OCI-M2 (cell line): ENCODE measurements around the gene GNAZ.

ENCODE experiments used
- DNase-seq: peaks from one replicate; lab custom pipeline; 2025; ENCODE audit not compliant: unreplicated experiment; lab: John Stamatoyannopoulos, UW

Gene GNAZ

DNA sequence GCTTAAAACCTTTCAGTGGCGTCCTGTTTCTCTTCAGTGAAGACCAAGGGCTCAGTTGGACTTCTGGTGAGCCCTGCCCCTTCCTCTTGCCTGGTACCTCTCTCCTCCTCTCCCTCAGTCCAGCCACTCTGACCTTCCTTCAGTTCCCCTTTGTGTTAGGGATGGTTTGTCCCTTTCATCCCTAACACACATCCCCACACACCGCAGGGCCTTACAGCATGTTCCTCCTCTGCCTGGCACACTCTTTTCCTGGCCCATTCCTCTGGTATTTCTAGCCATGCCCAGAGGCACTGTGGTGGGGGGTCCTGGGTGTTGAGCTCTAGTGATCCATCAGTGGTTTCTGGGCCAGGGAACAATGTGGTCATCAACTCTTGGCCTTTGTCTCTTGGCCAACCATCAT lies 21.4 kb downstream of the GNAZ start:
- DNase-seq = no peak

DNA sequence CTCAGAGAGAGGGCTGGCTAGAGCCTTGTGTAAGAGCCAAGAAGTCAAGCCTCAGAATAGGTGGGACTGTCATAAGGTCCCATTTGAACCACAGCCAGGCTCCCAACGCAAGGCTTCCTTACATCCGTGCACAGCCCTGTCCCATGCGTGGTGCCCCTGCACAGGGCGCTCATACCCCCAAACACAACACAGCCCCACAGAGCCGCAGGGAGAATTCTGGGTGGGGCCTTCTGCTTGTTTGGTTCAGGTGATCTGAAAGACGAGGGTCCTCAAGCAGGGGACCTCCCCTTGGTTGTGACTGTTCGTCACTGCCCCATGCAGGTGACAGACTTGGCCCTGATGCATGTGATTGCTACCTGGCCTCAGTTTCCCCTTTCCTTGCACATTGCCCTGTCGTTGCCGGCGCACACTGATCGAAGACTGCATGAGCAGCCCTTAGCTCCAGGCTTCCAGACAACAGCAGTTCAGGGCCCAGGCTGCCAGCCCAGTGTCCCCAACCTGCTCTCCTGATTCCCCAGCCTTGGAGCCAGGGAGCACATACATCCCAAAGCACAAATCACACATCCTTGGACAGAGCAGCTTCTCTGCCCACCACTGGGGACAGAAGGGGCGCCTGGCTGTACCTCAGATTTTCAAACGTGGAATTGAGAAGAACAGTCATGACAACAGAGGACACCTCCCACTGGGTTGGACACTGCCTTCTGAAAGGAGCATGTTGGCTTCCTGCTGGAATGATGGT lies 22.1 kb downstream of the GNAZ start:
- DNase-seq = no peak

DNA sequence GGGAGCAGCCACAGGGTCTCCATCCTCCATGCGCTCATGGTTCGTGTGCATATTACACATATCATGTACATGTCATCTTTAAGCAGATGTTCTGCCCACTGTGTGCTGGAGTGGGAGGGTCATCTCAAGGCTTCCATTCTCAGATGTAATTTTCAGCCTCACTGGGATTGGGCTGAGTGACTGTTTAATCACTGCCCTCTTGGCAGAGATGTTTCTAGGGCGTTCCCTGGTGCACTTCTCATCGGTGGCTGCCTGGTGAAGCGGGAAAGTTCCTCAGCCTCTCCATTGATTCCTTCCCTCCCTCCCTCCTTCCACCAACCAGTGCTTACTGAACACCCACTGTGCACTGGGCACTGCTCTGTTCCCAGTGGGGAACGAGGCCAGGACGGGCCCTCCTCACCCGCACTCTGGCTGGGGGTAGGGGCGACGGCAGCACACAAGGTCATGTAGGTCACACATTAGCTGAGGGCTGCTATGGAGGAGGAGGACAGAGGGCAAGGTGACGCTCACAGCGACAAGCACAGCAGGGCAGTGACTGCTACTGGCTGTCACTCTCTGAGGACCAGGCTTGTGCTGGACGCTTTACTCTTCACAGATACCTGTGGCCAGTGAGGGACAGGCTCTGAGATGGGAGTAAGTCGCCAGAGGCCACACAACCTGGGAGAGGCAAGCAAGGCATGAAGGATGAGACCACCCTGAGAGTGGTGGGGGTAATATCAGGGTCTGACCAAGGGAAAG lies 22.9 kb downstream of the GNAZ start:
- no peak for DNase-seq

DNA sequence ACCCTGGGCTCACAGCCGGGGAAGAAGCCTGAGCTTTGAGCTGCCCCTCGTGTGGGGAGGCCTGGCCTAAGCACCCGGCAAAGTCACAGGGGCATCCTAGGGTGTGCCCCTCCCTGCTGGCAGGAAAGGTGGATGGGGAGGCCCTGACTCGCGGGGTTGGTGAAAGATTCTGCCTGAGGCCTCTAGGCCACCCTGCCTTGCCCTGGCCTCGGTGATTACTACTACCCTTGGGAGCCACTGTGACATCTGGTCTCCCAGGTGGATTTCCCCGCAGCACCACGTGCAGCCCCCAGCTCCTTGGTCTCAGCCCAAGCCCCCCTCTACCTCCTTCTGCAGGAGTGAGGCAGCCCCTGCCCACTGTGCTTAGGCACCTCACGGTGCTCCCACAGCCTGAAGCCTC lies 23.9 kb downstream of the GNAZ start:
- no peak for DNase-seq

DNA sequence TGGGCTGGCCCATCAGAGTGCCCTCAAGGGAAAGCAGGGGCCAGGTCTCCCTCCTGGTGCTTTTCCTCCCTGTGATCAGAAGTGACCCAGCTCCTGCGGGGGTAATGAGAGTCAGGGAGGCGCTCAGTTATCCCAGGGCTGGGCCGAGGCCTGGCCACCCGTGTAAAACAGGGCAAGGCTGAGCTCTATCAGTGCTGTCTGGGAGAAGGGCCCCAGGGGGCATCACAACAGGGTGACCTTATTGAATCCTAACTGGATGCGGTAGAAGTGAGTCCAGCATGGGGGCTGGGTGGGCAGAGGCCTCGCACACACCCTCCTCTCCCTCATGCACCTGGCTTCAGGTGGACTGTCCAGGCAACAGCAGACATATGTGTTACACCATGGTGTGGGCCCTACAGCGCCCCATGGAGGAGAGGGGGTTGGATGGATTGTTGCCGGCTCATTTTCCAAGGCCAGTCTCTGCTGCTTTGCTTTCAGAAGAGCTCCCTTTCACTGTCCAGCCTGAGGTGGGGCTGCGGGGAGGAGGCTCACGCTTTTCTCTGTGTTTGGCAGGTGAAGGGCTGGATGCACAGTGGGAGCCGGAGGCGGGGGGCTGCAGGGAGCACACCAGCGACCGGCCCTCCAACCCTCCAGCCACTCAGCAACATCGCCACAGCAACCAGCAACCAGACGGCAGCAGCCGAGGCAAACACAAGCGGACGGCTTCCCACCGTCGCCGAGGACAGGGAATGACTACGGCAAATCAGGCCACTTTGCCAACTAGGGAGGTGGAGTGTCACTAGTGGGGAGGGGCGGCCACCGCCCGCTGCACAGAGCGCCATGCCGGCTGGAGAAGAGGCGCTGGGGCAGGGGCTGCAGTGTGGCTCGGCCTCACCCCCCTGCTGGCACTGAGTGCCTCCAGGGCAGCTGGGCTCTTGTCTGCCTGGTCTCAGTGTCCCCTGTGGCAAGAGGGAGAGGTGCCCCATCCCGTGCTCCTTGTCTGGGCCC lies 24.7 kb downstream of the GNAZ start:
- DNase-seq = no peak

DNA sequence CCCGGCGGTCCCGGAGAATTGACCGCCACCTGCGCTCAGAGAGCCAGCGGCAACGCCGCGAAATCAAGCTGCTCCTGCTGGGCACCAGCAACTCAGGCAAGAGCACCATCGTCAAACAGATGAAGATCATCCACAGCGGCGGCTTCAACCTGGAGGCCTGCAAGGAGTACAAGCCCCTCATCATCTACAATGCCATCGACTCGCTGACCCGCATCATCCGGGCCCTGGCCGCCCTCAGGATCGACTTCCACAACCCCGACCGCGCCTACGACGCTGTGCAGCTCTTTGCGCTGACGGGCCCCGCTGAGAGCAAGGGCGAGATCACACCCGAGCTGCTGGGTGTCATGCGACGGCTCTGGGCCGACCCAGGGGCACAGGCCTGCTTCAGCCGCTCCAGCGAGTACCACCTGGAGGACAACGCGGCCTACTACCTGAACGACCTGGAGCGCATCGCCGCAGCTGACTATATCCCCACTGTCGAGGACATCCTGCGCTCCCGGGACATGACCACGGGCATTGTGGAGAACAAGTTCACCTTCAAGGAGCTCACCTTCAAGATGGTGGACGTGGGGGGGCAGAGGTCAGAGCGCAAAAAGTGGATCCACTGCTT lies 25.5 kb downstream of the GNAZ start:
- DNase-seq = no peak

DNA sequence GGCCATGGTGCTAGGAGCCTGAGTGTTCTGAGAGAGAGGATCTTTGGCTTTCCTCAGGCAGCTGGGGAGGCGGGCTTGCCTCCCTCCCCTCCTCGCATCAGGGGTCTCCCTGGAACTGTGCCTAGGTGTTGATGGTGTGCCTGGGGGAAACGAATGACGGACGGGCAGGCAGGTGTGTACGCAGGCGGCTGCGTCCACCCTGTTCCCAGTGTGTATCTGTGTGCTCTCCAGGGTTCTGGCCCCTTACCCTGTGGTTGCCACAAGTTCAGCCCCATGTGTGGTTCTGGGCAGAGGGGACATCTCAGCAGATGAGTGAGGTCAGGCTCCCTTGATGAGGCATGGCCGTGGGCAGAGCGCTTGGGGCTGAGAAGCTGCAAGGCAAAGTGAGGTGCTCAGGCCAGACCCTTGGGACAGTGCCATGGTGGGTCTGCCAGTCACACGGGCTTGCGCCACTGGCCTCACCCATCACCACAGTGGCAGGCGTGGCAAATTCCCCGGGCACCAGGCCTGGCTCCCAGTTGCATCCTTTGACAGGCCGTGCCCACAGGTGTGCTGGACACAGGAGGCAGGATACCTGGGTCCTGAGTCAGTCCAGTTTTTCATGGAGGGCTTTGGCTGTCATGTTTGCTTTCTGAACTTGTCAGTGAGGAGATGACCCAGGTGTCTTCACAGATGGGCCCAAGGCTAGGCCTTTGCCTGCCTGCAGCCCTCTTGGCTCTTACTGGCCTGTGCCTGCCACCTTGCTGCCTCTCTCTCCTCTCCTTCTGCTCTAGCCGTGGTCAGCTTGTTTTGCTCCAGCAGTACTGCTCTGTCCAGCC lies 27.3 kb downstream of the GNAZ start:
- no peak for DNase-seq

DNA sequence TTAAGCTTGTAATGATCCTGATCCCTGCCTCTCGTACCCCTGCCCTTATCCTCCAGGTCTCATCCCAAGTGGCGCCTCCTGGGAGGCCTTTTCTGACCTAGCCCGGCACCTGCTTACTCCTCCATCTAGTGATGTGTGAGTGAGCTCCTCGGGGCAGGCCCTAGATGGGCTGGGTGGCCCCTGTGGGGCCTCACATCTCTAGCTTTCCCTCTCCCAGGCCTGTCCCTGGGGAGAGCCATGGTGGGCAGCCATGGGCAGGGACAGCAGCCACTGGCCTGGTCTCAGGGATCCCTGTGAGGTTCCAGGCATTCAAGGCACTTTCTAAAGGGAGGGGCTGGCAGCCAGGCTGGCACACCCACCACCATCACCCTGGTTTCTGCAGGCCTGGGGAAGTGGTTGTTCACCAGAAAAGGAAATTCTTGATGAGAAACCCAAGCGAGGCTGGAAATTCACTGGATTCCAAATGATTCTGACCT lies 27.9 kb downstream of the GNAZ start:
- DNase-seq = no peak

DNA sequence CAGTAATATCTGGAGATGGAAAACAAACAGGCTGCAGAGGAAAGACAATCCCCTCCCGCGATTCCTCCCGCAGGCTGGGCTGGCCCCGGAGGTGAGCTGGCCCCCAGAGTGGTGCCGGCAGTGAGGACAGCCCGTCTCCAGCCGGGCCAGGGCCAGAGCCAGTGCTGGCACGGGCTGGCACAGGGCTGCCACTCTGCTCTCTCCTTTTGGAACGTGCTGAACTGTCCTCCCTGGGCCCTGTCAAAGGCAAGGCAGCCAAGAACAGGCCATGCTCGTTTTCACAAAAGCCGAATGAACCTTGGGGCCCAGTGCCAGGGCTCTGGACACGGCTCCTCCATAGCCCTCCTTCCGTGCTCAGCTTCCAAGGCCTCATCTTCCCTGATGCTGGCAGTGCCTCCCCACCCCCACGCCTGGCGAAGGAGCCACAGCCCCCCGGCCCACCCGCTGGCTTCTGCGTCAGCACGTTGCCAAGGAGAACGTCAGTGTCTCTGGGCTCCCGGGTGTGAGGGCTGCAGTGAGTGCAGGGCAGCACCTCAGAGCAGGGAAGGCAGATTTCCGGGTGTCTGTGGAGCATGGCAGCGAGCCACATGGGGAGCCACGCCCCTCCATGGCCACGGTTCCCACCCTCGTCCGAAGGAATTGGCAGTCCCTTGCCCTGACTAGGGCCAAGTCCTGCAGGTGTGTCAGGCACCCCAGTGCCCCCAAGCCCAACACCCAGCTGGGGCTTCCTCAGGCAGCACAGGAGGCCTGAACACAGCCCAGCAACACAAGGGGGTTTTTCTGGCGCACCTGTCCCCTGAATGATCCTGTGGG lies 28.6 kb downstream of the GNAZ start:
- no peak for DNase-seq

DNA sequence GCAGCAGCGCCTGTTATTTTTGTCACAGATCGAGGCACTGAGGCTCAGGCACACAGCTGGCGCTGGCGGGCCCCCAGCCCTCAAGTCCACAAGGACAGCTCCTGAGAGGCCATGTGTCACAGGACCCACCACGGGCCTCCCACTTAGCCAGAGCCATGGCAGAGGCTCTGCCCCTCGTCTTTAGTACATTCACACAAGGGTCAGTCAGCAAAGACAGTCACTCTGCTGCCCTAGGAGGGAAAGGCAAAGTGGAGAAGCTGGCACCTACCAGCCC lies 29.1 kb downstream of the GNAZ start:
- DNase-seq = no peak

DNA sequence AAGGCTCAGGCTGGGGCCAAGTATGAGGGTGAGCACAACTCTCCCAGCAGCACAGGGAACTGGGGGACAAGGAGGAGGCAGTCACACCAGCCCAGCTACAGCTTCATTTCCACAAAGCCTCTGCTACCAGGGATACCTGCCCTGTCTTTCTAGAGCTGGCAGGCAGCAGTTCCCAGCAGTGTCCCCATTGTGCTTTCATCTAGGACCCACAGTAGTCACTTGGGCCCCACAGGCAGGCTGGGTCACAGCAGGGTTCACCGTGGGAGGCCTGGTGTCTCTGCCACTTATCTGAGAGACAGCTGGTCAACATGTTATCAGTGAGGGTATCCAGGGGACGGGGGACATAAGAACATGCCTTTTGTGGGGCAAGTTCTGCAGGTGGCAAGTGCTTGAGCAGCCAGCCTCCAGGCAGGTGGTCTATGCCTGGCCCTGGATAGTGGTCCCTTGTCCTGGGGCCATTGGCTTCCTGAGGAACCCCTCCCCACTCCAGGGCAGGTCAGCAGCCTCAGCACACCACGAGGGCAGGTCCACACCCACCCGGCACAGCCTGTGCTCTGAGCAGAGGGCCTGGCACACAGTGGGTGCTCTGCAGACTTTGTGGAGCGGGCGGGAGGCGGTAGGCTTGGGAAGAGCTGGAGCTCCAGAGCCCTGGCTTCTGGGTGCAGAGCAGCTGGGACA lies 29.9 kb downstream of the GNAZ start:
- no peak for DNase-seq

DNA sequence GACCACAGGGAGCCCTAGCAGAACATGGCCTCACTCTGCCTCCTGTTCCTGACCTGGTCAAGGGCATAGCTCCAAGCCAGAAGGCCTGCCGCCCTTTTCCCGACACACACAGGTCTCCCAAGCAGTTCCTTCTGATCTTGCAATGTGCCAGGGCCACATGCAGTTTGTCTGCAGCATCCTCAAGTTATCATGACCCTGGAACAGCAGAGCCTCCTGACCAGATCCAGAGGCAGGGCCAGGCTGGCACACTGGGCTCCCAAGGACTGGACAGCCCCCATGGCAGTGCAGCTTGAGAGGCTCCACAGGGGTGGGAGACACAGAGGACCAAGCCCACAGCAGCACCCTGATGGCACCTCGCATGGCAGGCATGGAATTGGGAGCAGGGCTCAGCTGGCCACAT lies 31.2 kb downstream of the GNAZ start:
- no peak for DNase-seq

DNA sequence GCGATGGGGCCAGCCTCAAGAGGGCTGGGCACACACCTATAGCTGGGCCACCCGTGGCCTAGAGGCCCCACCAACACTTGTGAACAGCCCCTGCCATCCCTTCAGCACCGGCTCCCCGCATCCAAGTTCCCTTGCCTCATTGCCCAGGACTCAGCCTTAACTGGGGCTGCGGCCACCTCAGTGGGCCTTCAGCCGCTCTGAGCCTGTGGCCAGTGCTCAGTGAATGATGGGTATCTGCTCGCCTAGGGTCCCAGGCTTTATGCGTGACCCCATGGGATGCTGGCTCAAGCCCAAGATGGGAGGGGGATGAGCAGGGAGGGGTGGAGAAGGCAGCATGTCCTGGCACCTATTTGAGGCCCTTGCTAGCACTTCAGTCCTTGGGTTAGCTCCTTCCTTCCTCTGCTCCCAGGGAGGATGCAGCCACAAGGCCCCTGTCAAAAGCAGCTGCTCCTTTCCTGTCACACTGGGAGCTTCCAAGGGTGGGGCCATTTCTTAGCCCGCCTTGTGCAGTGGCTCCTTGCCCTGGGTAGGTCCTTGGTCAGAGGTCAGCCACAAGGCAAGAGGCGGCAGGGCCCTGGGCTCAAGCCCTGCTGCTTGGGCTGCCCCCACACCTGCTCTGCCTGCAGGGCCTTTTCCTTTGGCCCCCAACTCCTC lies 31.8 kb downstream of the GNAZ start:
- no peak for DNase-seq

DNA sequence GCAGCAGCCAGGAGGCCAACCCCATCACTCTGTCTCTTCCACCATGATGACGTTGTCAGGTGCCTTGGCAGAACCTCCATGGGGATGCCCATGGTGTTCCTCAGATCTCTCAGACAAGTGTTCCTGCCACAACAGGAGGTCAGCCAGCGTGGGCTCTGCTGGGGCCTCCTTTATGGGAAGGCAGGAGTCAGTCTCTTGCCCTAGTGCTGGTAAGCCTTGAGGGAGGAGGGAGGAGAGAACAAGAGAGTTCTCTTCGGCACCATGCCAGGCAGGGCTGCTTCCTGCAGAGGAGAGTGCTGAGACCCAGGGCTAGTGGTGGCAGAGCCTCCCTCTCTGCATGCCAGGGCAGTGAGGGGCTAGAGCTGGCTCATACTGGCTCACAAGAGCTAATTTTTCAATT lies 32.5 kb downstream of the GNAZ start:
- DNase-seq = no peak

DNA sequence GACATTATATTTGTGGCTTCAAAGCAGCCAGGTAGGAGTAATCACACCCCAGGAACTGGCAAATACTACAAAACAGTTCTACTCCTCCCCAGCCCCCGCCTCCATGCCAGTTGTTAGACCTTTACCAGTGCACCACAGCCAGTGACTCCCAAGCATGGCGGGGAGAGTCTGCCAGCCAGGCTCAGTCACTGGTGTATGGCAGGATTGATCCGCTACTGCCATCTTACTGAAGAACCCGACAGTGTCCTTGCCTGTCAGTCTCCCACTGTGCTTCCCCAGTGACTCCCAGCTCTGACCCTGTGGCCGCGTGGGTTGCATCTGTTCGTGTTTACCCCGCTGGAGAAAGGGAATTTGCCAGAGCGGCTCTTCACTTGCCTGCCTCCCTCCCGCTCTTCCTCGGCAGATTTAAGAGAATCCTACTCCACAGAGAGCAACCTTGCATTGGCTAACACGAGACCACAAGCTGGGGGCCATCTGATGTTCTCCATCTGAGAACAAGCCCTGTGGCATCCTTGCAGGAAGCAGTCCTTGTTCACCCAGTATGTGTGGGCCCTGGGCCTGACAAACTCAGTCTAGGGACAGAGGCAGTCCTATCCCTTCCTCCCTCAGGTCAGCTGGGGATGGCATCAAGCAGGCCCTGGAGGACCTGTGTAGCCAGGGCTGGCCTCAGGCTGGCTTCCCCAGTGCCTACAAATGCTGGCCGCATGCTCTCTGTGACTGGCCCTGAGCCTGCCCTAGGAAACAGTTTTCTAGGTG lies 33.1 kb downstream of the GNAZ start:
- no peak for DNase-seq

DNA sequence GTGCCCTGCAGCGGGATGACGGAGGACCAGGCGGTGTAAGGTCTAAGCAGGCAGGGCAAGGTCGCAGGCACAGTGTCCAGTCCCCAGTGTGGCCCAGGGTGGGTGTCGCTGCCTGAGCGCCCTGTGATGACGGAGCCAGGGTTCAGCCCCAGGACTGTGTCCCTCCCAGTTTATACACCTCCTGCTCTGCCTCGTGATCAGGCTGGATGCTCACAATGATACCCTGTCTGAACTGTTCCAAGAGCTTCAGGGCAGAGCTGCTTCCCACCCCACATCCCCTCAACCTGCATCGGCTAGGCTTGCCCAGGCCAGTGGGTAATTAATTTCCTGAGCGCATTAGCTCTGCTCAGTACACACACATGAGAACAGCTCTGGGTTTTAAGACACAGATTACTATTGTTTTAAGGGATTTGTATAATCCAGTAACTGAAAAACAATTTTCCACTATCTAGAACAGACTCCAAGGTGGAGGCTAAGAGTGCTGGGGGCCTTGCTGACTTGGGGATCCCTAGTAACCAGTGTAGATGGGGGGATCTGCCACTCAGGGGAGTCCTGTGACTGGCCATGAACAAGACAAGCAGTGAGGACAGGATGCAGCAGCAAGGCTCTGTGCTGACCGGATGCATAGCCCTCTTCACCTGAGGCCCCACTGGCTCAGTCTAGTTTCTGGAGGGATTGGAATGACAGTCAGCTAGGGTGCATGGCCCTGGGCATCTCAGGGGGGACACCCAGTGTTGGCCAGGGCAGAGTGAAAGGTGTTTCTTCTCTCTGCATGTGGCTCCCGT lies 34.1 kb downstream of the GNAZ start:
- DNase-seq = no peak

DNA sequence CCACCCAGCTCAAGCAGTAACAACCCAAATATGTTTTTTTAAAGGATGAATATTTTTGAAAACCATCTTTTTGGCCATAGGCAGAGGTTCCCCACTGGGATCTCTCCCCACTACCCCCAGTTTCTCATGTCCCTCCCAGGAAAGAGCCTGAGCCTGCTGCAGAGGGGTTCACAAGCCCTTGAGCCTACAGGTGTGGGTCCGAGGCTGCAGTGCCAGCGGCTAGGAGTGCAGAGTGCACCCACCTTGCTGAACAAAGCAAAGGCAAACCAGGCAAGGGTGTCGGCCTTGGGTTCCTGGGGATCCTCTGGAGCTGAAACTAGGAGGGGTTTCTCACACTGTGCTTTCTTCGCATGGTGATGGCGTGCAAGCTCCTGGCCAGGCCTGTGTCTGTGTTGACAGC lies 35.0 kb downstream of the GNAZ start:
- no peak for DNase-seq
